NCI-H187 (cell line): ENCODE measurements around the gene BEST4.
"Not testable (repeated sequence)": the region's sequence is repeated elsewhere in the genome, so short reads cannot be mapped to it uniquely, and the experiment has no call there.

ENCODE experiments used
- DNase-seq, 2 experiments: peaks; one replicate each; lab custom pipeline; 2025; lab: John Stamatoyannopoulos, UW

Gene BEST4

GRCh38 chr1:44788120-44788860 lies at the start of gene BEST4:
Gene BEST4 (minus strand): TSS chr1:44788170. CDS start chr1:44787705, 465 bp downstream.
- no peak for DNase-seq

- peak; percentile 30 to 39 for DNase-seq
These were observed 48.0 kb upstream of the BEST4 start for GRCh38 chr1:44835738-44836675.

DNA sequence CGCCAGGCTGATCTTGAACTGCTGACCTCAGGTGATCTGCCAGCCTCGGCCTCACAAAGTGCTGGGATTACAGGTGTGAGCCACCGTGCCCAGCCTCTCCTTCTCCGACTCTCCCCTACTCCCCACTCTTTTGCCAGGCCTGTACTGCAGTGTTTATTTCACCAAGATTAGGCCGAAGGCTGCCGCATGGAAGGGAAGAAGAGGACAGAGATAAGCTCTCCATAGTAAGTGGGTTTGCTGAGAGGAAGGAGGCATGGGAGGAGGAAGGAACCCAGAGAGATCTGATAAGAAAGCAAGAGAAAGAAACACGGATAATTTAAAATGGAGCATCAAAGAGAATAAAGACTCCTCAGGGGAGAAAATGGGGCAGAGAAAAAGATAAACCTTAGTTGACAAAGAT lies 46.4 kb upstream of the BEST4 start:
- DNase-seq: no peak

- no peak for DNase-seq
These were observed 44.2 kb upstream of the BEST4 start for GRCh38 chr1:44832056-44832705.

DNA sequence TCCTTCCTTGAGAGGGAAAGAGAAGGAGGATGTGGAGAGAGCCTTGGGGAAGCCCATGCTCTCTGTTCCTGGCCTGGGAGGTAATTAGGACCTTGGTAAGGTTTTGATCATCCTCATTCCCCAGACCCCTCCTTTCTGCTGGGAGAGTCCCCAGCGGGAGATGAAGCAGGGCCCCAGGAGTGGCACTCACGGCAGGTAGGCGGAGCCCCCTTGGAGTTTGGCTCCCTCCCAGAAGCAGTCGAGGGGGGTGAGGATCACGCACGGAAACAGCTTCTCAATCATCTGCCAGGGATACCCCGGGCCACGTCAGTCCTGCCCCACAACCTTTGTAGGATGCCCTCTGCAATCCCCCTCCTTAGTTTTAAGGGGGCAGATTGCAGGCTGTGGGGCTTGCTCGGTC lies 43.5 kb upstream of the BEST4 start:
- no peak for DNase-seq

DNA sequence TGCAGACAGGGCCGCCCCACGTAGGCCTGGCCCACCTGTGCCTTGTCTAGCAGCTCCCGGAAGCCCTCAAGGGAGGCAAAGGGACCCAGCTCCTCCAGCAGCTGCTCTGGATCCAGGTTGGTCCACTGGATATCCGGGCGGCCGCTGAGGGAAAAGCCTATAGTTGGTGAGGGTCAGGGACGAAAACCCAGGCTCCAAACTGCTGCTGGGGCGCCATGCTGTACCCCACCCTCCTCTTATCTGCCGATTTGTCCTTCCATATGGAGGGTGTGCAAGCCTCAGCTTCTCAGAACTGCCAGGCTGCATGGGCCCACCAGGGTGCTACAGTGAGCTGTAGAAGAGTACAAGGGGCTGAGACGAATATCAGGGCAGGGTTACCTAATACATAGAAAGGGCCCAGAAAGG lies 42.9 kb upstream of the BEST4 start:
- DNase-seq: no peak

- no peak for DNase-seq
These were observed 41.8 kb upstream of the BEST4 start for GRCh38 chr1:44829506-44830384.

DNA sequence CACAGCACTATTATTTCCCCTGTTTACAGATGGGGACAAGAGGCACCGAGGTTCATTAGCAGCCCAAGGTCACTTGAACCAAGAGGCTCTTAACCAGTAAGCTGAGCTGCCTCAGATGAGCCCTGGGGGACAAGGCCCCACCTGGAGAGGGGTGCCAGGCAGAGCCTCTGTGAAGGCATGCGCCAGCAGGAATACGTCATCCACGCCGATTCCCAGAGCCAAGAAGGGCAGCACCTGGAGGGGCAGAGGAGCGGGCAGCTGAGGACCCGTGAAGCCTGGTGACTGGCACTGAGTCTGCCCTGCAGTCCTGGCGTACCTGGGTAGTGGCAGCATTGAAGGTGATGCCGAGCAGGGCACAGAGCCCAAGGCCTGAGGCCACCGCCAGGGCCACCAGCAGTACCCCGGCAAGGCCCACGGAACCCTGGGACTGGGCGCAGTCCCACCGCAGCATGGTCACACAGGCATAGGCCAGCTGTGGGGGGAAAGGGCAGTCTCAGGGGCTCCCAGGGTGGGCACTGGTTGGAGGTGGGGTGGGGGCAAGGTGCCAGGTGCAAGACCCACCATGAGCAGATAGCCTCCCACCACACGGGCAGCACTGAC lies 41.0 kb upstream of the BEST4 start:
- no peak for DNase-seq

- DNase-seq: no peak
These were observed 40.2 kb upstream of the BEST4 start for GRCh38 chr1:44828003-44828651.

GRCh38 chr1:44827197-44828002 lies 39.4 kb upstream of the BEST4 start:
- DNase-seq: no peak

GRCh38 chr1:44826375-44827196 lies 38.6 kb upstream of the BEST4 start:
- no peak for DNase-seq

- not testable (repeated sequence) for DNase-seq
These were observed 36.4 kb upstream of the BEST4 start for GRCh38 chr1:44824392-44824791.

GRCh38 chr1:44822981-44823451 lies 35.0 kb upstream of the BEST4 start:
- no peak for DNase-seq

GRCh38 chr1:44822131-44822701 lies 34.2 kb upstream of the BEST4 start:
- DNase-seq: no peak

GRCh38 chr1:44821240-44821715 lies 33.3 kb upstream of the BEST4 start:
- no peak for DNase-seq

GRCh38 chr1:44820328-44821239 lies 32.6 kb upstream of the BEST4 start:
- no peak for DNase-seq
